ENCODE measurements around the gene IFT80.

The IFT80 gene

GRCh38 chr3:160210341-160210740, 188.7 kb downstream of the IFT80 start:
- DNase-seq, result no peak

Measured in amygdala (tissue), 56 donors.